A673 (cell line): Measurements from ENCODE around the gene LRRTM2. TPM values are rescaled to one million over a fixed set of nuclear protein-coding genes. Genes with fewer than 3 reads are reported as not detected.
"Not testable (repeated sequence)": the region's sequence is repeated elsewhere in the genome, so short reads cannot be mapped to it uniquely, and the experiment has no call there.

Experiments used
- BruUV-seq: library from RNA; stranded (reverse); fragments of 400-500 nt; replicated peaks from 2 replicates; lab custom pipeline; 2021; lab: Mats Ljungman, UMichigan
- CTCF ChIA-PET: fragments of 300-600 bp; sonication (Branson Sonifier 250); formaldehyde crosslinking; loops from one replicate; lab custom pipeline; 2022; ENCODE audit warnings: antibody characterized with exemption; lab: Charles Lee
- POLR2A ChIA-PET: fragments of 300-600 bp; sonication (Branson Sonifier 250); formaldehyde crosslinking; loops from one replicate; lab custom pipeline; 2022; ENCODE audit warnings: antibody characterized with exemption; ENCODE audit not compliant: low non-redundant PET; lab: Charles Lee
- DNase-seq: peaks from one replicate; pipeline ENCODE4 v3.0.0-alpha.2; 2015; ENCODE audit warnings: low spot score
- H3K27ac ChIP-seq: fragments of 200-600 bp; sonication (generic); 2 replicates; pipeline ENCODE4 v1.5.1; 2016; ENCODE audit warnings: mixed run types, low read depth, mild to moderate bottlenecking, mixed read lengths, antibody characterized with exemption, low read length; ENCODE audit not compliant: poor library complexity, severe bottlenecking
- H3K27me3 ChIP-seq: fragments of 200-600 bp; sonication (generic); replicated peaks from 2 replicates; pipeline ENCODE4 v1.6.1; 2017; ENCODE audit warnings: mixed run types, low read depth, mild to moderate bottlenecking, mixed read lengths, antibody characterized with exemption, low read length; ENCODE audit not compliant: insufficient read depth, poor library complexity
- H3K36me3 ChIP-seq: fragments of 200-600 bp; sonication (generic); 2 replicates; pipeline ENCODE4 v1.6.1; 2016; ENCODE audit warnings: mixed run types, mild to moderate bottlenecking, mixed read lengths, antibody characterized with exemption, low read length; ENCODE audit not compliant: insufficient read depth, poor library complexity, severe bottlenecking
- H3K4me1 ChIP-seq: fragments of 200-600 bp; sonication (generic); 2 replicates; pipeline ENCODE4 v1.6.1; 2017; ENCODE audit warnings: mixed run types, mild to moderate bottlenecking, mixed read lengths, antibody characterized with exemption, low read length; ENCODE audit not compliant: insufficient read depth, poor library complexity, severe bottlenecking
- H3K4me3 ChIP-seq: fragments of 200-600 bp; sonication (generic); 2 replicates; pipeline ENCODE4 v1.5.1; 2016; ENCODE audit warnings: low read depth, mixed run types, mild to moderate bottlenecking, mixed read lengths, low read length; ENCODE audit not compliant: poor library complexity, severe bottlenecking
- H3K9me3 ChIP-seq: fragments of 200-600 bp; sonication (generic); 2 replicates; pipeline ENCODE4 v1.6.1; 2016; ENCODE audit warnings: mixed run types, low read depth, mild to moderate bottlenecking, mixed read lengths, antibody characterized with exemption, low read length; ENCODE audit not compliant: poor library complexity, severe bottlenecking
- EZH2 ChIP-seq: fragments of 200-600 bp; sonication (generic); IDR thresholded peaks from 2 replicates; pipeline ENCODE4 v1.6.1; 2017; ENCODE audit warnings: borderline replicate concordance, low read depth, mild to moderate bottlenecking, mixed read lengths, antibody characterized with exemption, low read length; ENCODE audit not compliant: poor library complexity, severe bottlenecking
- intact Hi-C: fragments of 100-400 bp; cut with micrococcal nuclease; formaldehyde crosslinking; loops from one replicate; pipeline ENCODE4 v1.10.0; 2022; ENCODE audit not compliant: unreplicated experiment
- total RNA-seq: library from RNA; stranded (reverse); gene quantifications from 2 replicates; pipeline ENCODE4 v1.2.3, GENCODE V29; 2021
- TF ChIP-seq, protein P1 (sequence below): fragments of 300-800, 200-600 bp; sonication (generic); conservative IDR thresholded peaks from 2 replicates; pipeline ENCODE4 v1.5.1; 2017; ENCODE audit warnings: low read depth, mild to moderate bottlenecking, antibody characterized with exemption, low read length, moderate library complexity, mixed read lengths

Gene LRRTM2
- total RNA-seq, 1 experiment from 2014 or later, result 0.67 TPM

DNA sequence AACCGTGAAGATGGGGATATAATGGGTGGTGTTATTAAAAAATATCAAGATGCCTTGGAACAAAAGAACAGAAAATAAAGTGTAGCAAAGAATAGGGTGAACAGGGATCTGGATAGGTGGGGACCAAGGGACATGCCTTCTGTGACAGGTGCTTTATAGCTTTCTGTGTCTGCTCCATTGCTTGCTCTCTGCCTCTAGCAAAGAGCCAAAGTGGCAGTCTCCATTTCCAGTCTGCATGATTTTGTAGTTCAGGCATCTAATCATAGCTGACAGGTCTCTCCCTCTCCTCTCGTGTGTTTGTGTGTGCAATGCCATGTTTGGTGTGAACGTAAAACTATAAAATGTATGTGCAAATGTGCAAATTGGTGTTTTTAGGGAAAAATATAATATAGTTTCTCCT lies 35.0 kb downstream of the LRRTM2 start:
- no TSS peak for BruUV-seq
- no peak overlapping the region for H3K27ac ChIP-seq
- CTCF ChIA-PET, result no interaction called here

DNA sequence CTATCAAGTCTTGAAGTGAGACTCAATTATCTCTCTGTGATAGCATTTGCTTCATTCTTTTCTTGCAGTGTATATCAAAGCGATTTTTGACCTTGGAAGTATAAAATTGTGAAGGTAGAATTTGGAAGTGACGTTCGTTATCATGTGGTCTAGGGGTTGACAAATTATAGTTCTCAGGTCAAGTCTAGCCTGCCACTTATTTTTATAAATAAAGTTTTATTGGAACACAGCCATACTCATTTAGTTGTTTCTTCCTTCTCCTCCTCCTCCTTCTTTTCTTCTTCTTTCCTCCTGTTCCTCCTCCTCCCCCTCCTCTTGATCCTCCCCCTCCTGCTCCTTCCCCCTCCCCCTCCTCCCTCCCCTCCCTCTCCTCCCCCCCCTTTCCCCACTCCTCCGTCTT lies 38.0 kb downstream of the LRRTM2 start:
- Histone ChIP-seq H3K36me3 (no peaks in the 10 kb centered on the region), H3K4me1 (no peaks in the 10 kb centered on the region), H3K27ac (no peak overlapping the region), H3K4me3 (no peak overlapping the region), H3K9me3 (no peaks in the 10 kb centered on the region), H3K27me3 (no peaks in the 10 kb centered on the region)
- BruUV-seq, result no TSS peak
- ChIA-PET CTCF (no interaction called here), POLR2A (no interaction called here)
- TF ChIP-seq, protein P1, sequence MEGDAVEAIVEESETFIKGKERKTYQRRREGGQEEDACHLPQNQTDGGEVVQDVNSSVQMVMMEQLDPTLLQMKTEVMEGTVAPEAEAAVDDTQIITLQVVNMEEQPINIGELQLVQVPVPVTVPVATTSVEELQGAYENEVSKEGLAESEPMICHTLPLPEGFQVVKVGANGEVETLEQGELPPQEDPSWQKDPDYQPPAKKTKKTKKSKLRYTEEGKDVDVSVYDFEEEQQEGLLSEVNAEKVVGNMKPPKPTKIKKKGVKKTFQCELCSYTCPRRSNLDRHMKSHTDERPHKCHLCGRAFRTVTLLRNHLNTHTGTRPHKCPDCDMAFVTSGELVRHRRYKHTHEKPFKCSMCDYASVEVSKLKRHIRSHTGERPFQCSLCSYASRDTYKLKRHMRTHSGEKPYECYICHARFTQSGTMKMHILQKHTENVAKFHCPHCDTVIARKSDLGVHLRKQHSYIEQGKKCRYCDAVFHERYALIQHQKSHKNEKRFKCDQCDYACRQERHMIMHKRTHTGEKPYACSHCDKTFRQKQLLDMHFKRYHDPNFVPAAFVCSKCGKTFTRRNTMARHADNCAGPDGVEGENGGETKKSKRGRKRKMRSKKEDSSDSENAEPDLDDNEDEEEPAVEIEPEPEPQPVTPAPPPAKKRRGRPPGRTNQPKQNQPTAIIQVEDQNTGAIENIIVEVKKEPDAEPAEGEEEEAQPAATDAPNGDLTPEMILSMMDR, result no peak
- no peak for TF ChIP-seq EZH2
- intact Hi-C loops, result no loop called here
- DNase-seq, result no peak

More for the DNA sequence above, 35.0 kb downstream of the LRRTM2 start:
- Histone ChIP-seq H3K4me1 (peaks cover 23% of the 10 kb centered on the region), H3K27me3 (no peaks in the 10 kb centered on the region), H3K9me3 (no peaks in the 10 kb centered on the region), H3K4me3 (no peak overlapping the region), H3K36me3 (no peaks in the 10 kb centered on the region)
- POLR2A ChIA-PET, result no interaction called here
- TF ChIP-seq EZH2, result no peak
- TF ChIP-seq, protein P1, result no peak
- DNase-seq, result no peak
- intact Hi-C loops, result no loop called here

DNA sequence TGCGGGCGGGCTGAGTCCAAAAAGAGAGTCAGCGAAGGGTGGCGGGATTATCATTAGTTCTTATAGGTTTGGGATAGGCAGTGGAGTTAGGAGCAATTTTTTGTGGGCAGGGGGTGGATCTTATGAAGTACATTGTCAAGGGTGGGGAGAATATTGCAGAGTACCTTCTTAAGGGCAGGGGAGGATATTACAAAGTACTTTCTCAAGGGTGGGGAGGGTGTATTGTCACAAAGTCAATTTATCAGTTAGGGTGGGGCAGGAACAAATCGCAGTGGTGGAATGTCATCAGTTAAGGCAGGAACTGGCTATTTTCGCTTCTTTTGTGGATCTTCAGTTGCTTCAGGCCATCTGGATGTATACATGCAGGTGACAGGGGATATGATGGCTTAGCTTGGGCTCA lies 40.3 kb downstream of the LRRTM2 start:
- BruUV-seq, H3K27ac ChIP-seq, H3K27me3 ChIP-seq, H3K4me3 ChIP-seq, intact Hi-C loops, H3K4me1 ChIP-seq, DNase-seq, H3K9me3 ChIP-seq, POLR2A ChIA-PET, H3K36me3 ChIP-seq: not testable (repeated sequence)
- CTCF ChIA-PET, result interaction anchor here (0.5 kb wide), 1 partner anchor 150 kb away, joined by 3 read pairs; no protein-coding TSS in a partner anchor

DNA sequence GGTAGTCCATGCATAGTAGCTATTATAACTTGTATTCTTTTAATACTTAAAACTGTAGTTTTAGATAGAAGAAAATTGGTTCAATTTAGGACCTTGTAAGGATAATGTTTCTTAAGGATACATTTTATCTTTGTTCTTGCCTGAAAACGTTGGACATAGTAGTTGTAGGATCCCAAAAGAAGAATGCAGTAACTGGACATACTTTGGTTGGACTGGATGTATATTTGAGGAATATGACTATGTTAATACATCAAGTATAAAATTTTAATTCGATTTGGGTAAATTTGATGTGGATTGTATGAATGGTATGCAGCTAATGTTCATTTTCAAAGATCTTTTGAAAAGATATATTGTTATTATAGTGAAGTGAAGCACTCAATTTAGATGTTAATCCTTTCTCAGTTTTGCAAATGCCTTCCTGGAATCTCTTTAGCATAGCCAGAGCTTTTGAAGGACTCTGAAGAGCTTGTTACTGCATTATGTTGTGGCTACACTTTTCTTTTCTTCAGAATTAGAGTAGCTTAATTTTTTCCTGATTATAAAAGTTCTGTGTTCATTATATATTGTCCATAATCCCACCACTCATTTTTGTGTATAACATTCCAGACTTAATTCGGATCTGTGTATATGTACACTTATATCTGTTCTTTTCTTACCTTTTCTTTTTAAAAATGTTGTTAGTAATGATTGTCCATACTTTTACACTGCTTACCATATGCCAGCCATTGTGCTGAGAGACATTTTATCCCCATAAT lies 41.2 kb downstream of the LRRTM2 start:
- no peaks in the 10 kb centered on the region for H3K27me3 ChIP-seq
- POLR2A ChIA-PET, result no interaction called here
- no peak for TF ChIP-seq EZH2
- TF ChIP-seq, protein P1, result no peak
- DNase-seq, result no peak
- no peaks in the 10 kb centered on the region for H3K36me3 ChIP-seq
- no peak overlapping the region for H3K27ac ChIP-seq
- no peak overlapping the region for H3K4me3 ChIP-seq
- BruUV-seq, result no TSS peak
- intact Hi-C loops, result no loop called here
- no peaks in the 10 kb centered on the region for H3K4me1 ChIP-seq
- H3K9me3 ChIP-seq, result no peaks in the 10 kb centered on the region
- CTCF ChIA-PET, result no interaction called here
